A549 (cell line): Measurements from ENCODE around the gene FGFR1OP2. TPM values are rescaled to one million over a fixed set of nuclear protein-coding genes. Genes with fewer than 3 reads are reported as not detected.

Experiments
- ATAC-seq, 2 experiments: fragments of 200-7000 bp in 1 of 2; fragments of >200 bp in 1 of 2; cut with Nextera tagmentation in 1 of 2; cut with Tn5 transposase in 1 of 2; 3 replicates each; pipeline versions ENCODE4 v1.8.0 to v1.9.1; 2018 to 2020; ENCODE audit warnings: mild to moderate bottlenecking in 1 of 2, moderate library complexity in 1 of 2
- CTCF ChIA-PET: fragments of 300-600 bp; sonication (Branson Sonifier 250); formaldehyde crosslinking; extraction: SDS; loops from one replicate; lab custom pipeline; 2021; ENCODE audit warnings: antibody characterized with exemption, inconsistent platforms; lab: Yijun Ruan, JAX
- POLR2A ChIA-PET: fragments of 350-600 bp; formaldehyde crosslinking; extraction: SDS; loops from one replicate; lab custom pipeline; 2021; ENCODE audit warnings: antibody characterized with exemption, inconsistent platforms; lab: Yijun Ruan, JAX
- DNase-seq, 2 experiments: peaks; one replicate each; pipeline versions ENCODE4 v3.0.0 to v3.0.0-alpha.2; 2011 to 2016; ENCODE audit warnings: low read depth in 1 of 2, low spot score in 1 of 2
- FAIRE-seq: peaks from 2 replicates; lab custom pipeline; 2011; peaks lifted over from hg19 to GRCh38; lab: Jason Lieb, UNC
- H3K27ac ChIP-seq, 2 experiments: fragments of >200 bp; sonication (Bioruptor Twin); formaldehyde crosslinking; 3 replicates each; pipeline ENCODE4 v1.5.1; 2016 to 2017
- H3K4me1 ChIP-seq: fragments of >200 bp; sonication (Bioruptor Twin); formaldehyde crosslinking; 3 replicates; pipeline ENCODE4 v1.6.1; 2016
- H3K4me2 ChIP-seq: fragments of >200 bp; sonication (Bioruptor Twin); formaldehyde crosslinking; 3 replicates; pipeline ENCODE4 v1.6.1; 2016
- H3K4me3 ChIP-seq: fragments of >200 bp; sonication (Bioruptor Twin); formaldehyde crosslinking; 3 replicates; pipeline ENCODE4 v1.5.1; 2016
- H3K9me3 ChIP-seq: fragments of >200 bp; sonication (Bioruptor Twin); formaldehyde crosslinking; 3 replicates; pipeline ENCODE4 v1.6.1; 2016
- BCL3 ChIP-seq: fragments of >200 bp; sonication (Bioruptor Twin); formaldehyde crosslinking; IDR thresholded peaks from 3 replicates; pipeline ENCODE4 v1.6.1; 2016
- CHD2 ChIP-seq: fragments of 150-350 bp; IDR thresholded peaks from 2 replicates; pipeline ENCODE4 v1.6.1; 2014; ENCODE audit warnings: low read length; ENCODE audit not compliant: partially characterized antibody
- CTCF ChIP-seq: fragments of >200 bp; sonication (Bioruptor Twin); formaldehyde crosslinking; IDR thresholded peaks from 3 replicates; pipeline ENCODE4 v1.5.1; 2016
- E2F6 ChIP-seq: IDR thresholded peaks from 2 replicates; pipeline ENCODE4 v1.6.1; 2012; ENCODE audit warnings: low read depth, borderline replicate concordance
- FOXS1 ChIP-seq: fragments of 250-450 bp; sonication (Bioruptor Pico); IDR thresholded peaks from 2 replicates; pipeline ENCODE4 v1.5.0; 2020; ENCODE audit warnings: mild to moderate bottlenecking, moderate library complexity
- GATA3 ChIP-seq: IDR thresholded peaks from 2 replicates; pipeline ENCODE4 v1.6.1; 2012; ENCODE audit warnings: borderline replicate concordance
- JUN ChIP-seq, 2 experiments: fragments of >200 bp; sonication (Bioruptor Twin); formaldehyde crosslinking; IDR thresholded peaks; 2 replicates in 1 of 2; 3 replicates in 1 of 2; pipeline ENCODE4 v1.6.1; 2016 to 2017
- MAX ChIP-seq: IDR thresholded peaks from 2 replicates; pipeline ENCODE4 v1.6.1; 2012
- MYC ChIP-seq: IDR thresholded peaks from 2 replicates; pipeline ENCODE4 v1.6.1; 2012; ENCODE audit warnings: mild to moderate bottlenecking, inconsistent platforms, low read length, improper control_type of control experiment, borderline replicate concordance
- NFE2L2 ChIP-seq: fragments of 150-350 bp; conservative IDR thresholded peaks from 2 replicates; pipeline ENCODE4 v1.6.1; 2014; ENCODE audit warnings: low read length
- PBX3 ChIP-seq: IDR thresholded peaks from 2 replicates; pipeline ENCODE4 v1.6.1; 2012
- PHF8 ChIP-seq: fragments of 200-600 bp; sonication (generic); IDR thresholded peaks from 2 replicates; pipeline ENCODE4 v1.6.1; 2016; ENCODE audit warnings: low read depth, mild to moderate bottlenecking, antibody characterized with exemption, moderate library complexity, borderline replicate concordance
- POLR2A ChIP-seq: IDR thresholded peaks from 2 replicates; pipeline ENCODE4 v1.6.1; 2012; ENCODE audit warnings: mild to moderate bottlenecking, low read length
- REST ChIP-seq: fragments of 200-600 bp; sonication (generic); IDR thresholded peaks from 2 replicates; pipeline ENCODE4 v1.6.1; 2016; ENCODE audit warnings: antibody characterized with exemption, mild to moderate bottlenecking, moderate library complexity
- RNF2 ChIP-seq: fragments of 200-600 bp; sonication (generic); IDR thresholded peaks from 2 replicates; pipeline ENCODE4 v1.6.1; 2016; ENCODE audit warnings: low read depth, mild to moderate bottlenecking, antibody characterized with exemption, moderate library complexity, borderline replicate concordance
- SMC3 ChIP-seq: fragments of >200 bp; sonication (Bioruptor Twin); formaldehyde crosslinking; IDR thresholded peaks from 3 replicates; pipeline ENCODE4 v1.6.1; 2018; ENCODE audit warnings: inconsistent platforms
- USF2 ChIP-seq: fragments of 450-650 bp; IDR thresholded peaks from 2 replicates; pipeline ENCODE4 v1.6.1; 2014; ENCODE audit warnings: antibody characterized with exemption
- ZC3H11A ChIP-seq: fragments of 450-650 bp; IDR thresholded peaks from 2 replicates; pipeline ENCODE4 v1.6.1; 2014; ENCODE audit warnings: antibody characterized with exemption, mild to moderate bottlenecking
- ZNF302 ChIP-seq: fragments of 250-450 bp; sonication (Bioruptor Pico); IDR thresholded peaks from 2 replicates; pipeline ENCODE4 v1.9.0; 2021; ENCODE audit warnings: inconsistent platforms, mild to moderate bottlenecking, moderate library complexity
- WGBS: methylation state at CpG from one replicate; pipeline ENCODE4 v1.1.6; 2017; ENCODE audit errors: missing lambda C conversion rate; 5-methylcytosine and 5-hydroxymethylcytosine counted together
- polyA minus RNA-seq: library from RNA; depleted of rRNA, polyadenylated mRNA; stranded (reverse); fragments of >200 nt; gene quantifications from 2 replicates; pipeline ENCODE4 v1.2.3, GENCODE V29; 2011; rRNA and poly(A)+ RNA removed
- polyA plus RNA-seq, 4 experiments: library from polyadenylated mRNA; depleted of rRNA in 3 of 4; stranded (reverse); fragments of >200 nt; fragmentation: RNase III in 1 of 4; extraction: RNeasy Plus Mini Kit Qiagen cat#74134 plus additional on column Dnase treatment in 1 of 4; gene quantifications; 2 replicates in 3 of 4; 3 replicates in 1 of 4; pipeline ENCODE4 v1.2.3, GENCODE V29; 2011 to 2017

Gene FGFR1OP2
- polyA plus RNA-seq (2011; rRNA removed) (37.0 and 51.1 TPM in 2 replicates), polyA plus RNA-seq (2017; fragmentation: RNase III; extraction: RNeasy Plus Mini Kit Qiagen cat#74134 plus additional on column Dnase treatment) (36.3 to 40.7 TPM (median 38.3 TPM) in 3 replicates), polyA minus RNA-seq (13.2 and 14.6 TPM in 2 replicates)
- 21.3 and 24.9 TPM in 2 replicates for polyA plus RNA-seq (2012; cell fraction: cytosol; rRNA removed)
- 7.6 and 10.7 TPM in 2 replicates for polyA plus RNA-seq (2012; cell fraction: nucleus; rRNA removed)

- Histone ChIP-seq H3K27ac (peak within 1 kb of the TSS; percentile 89 to 92), H3K4me1 (peaks cover 39% of the 10 kb centered on the region; the same call in 2 of the 3 replicates), H3K4me3 (peak within 1 kb of the TSS; percentile 94), H3K4me2 (peak within 1 kb of the TSS; percentile 97), H3K9me3 (no peaks in the 10 kb centered on the region)
- DNase-seq (peak; percentile 94 to 99), FAIRE-seq (no peak), ATAC-seq (peak; percentile 92 to 98)
- WGBS, result 2% methylated on average over 67 of the region's 69 CpGs
- ChIA-PET CTCF (interaction anchor here (0.8 kb wide), 1 partner anchor 12 kb away, joined by 3 read pairs; no protein-coding TSS in a partner anchor), POLR2A (interaction anchor here (0.9 kb wide), 1 partner anchor 15 kb away, joined by 3 read pairs; no protein-coding TSS in a partner anchor)
- TF ChIP-seq PBX3, result no peak; the same call in 1 of the 2 replicates
- TF ChIP-seq SMC3, result no peak
- peak; percentile 94 for TF ChIP-seq CHD2
- TF ChIP-seq POLR2A, result peak; percentile 99
- TF ChIP-seq REST, result peak; percentile 93
- peak; percentile 56; the same call in 2 of the 3 replicates for TF ChIP-seq BCL3
- no peak; the same call in 1 of the 2 replicates for TF ChIP-seq E2F6
- TF ChIP-seq ZC3H11A, result no peak
- TF ChIP-seq PHF8, result peak; percentile 98
- no peak for TF ChIP-seq RNF2
- TF ChIP-seq CTCF, result no peak
- peak; percentile 67 for TF ChIP-seq GATA3
- TF ChIP-seq MAX, result peak; percentile 67; the same call in 1 of the 2 replicates
- TF ChIP-seq JUN (IDR thresholded peaks at IDR 0.05), result peak in 1 of 2 experiments; percentile 81; a peak in 4 of 5 replicates
- TF ChIP-seq MYC, result peak; percentile 82; the same call in 1 of the 2 replicates
- TF ChIP-seq ZNF302 (CRISPR knock-in tag), result no peak
- no peak for TF ChIP-seq FOXS1 (CRISPR knock-in tag)
- TF ChIP-seq NFE2L2, result no peak
- no peak for TF ChIP-seq USF2
These were observed at the start of gene FGFR1OP2, which contains the start of gene INTS13 for GRCh38 chr12:26937863-26938700. FGFR1OP2 (plus strand) TSS chr12:26938470; CDS start chr12:26954159, 15,689 bp downstream. INTS13 (minus strand) TSS chr12:26937981; CDS start chr12:26936803, 1,178 bp downstream.
